H9 (cell line): ENCODE results near the gene SLC25A14. TPM values are rescaled to one million over a fixed set of nuclear protein-coding genes. Genes with fewer than 3 reads are reported as not detected.

Experiments
- DNase-seq: peaks from one replicate; pipeline ENCODE4 v3.0.0-alpha.2; 2017
- H2AFZ ChIP-seq: one replicate; pipeline ENCODE4 v1.6.1; 2013; ENCODE audit warnings: mild to moderate bottlenecking, low read length, control low read depth, moderate library complexity
- H2AK5ac ChIP-seq: 2 replicates; pipeline ENCODE4 v1.6.1; 2013; ENCODE audit warnings: low read length, control low read depth, mixed read lengths; ENCODE audit not compliant: insufficient read length
- H2BK120ac ChIP-seq: one replicate; pipeline ENCODE4 v1.6.1; 2013; ENCODE audit warnings: low read depth, mild to moderate bottlenecking, low read length, control low read depth, inconsistent platforms; ENCODE audit not compliant: poor library complexity, severe bottlenecking
- H2BK12ac ChIP-seq: 2 replicates; pipeline ENCODE4 v1.6.1; 2013; ENCODE audit warnings: low read length, control low read depth, mixed read lengths, low read depth; ENCODE audit not compliant: insufficient read length
- H2BK15ac ChIP-seq: 2 replicates; pipeline ENCODE4 v1.6.1; 2013; ENCODE audit warnings: low read depth, low read length, control low read depth
- H2BK20ac ChIP-seq: one replicate; pipeline ENCODE4 v1.6.1; 2013; ENCODE audit warnings: low read depth, mild to moderate bottlenecking, low read length, control low read depth, inconsistent platforms; ENCODE audit not compliant: poor library complexity, severe bottlenecking
- H2BK5ac ChIP-seq: 2 replicates; pipeline ENCODE4 v1.6.1; 2013; ENCODE audit warnings: low read length, control low read depth, mixed read lengths; ENCODE audit not compliant: insufficient read length
- H3K14ac ChIP-seq: 2 replicates; pipeline ENCODE4 v1.6.1; 2013; ENCODE audit warnings: low read length, control low read depth; ENCODE audit not compliant: insufficient read depth
- H3K18ac ChIP-seq: 2 replicates; pipeline ENCODE4 v1.6.1; 2013; ENCODE audit warnings: low read depth, mild to moderate bottlenecking, mixed read lengths, low read length, control low read depth; ENCODE audit not compliant: insufficient read length
- H3K23ac ChIP-seq: 2 replicates; pipeline ENCODE4 v1.6.1; 2013; ENCODE audit warnings: low read length, control low read depth, mixed read lengths, low read depth; ENCODE audit not compliant: insufficient read length
- H3K23me2 ChIP-seq: 2 replicates; pipeline ENCODE4 v1.6.1; 2013; ENCODE audit warnings: low read depth, mild to moderate bottlenecking, mixed read lengths, low read length, control low read depth; ENCODE audit not compliant: insufficient read length, poor library complexity, severe bottlenecking
- H3K27ac ChIP-seq: 2 replicates; pipeline ENCODE4 v1.5.1; 2013; ENCODE audit warnings: low read length, control low read depth, mixed read lengths, low read depth; ENCODE audit not compliant: insufficient read length
- H3K27me3 ChIP-seq: 2 replicates; pipeline ENCODE4 v1.6.1; 2013; ENCODE audit warnings: low read length, control low read depth, inconsistent platforms; ENCODE audit not compliant: insufficient read depth
- H3K4ac ChIP-seq: 2 replicates; pipeline ENCODE4 v1.6.1; 2013; ENCODE audit warnings: low read depth, mild to moderate bottlenecking, control low read depth, inconsistent platforms, low read length, moderate library complexity
- H3K4me1 ChIP-seq: 2 replicates; pipeline ENCODE4 v1.6.1; 2013; ENCODE audit warnings: low read length, control low read depth, inconsistent platforms; ENCODE audit not compliant: insufficient read depth
- H3K4me2 ChIP-seq: 2 replicates; pipeline ENCODE4 v1.6.1; 2013; ENCODE audit warnings: low read length, control low read depth, mixed read lengths; ENCODE audit not compliant: insufficient read length, insufficient read depth
- H3K56ac ChIP-seq: 2 replicates; pipeline ENCODE4 v1.6.1; 2013; ENCODE audit warnings: low read depth, mild to moderate bottlenecking, mixed read lengths, low read length, control low read depth; ENCODE audit not compliant: insufficient read length
- H3K79me1 ChIP-seq: 2 replicates; pipeline ENCODE4 v1.6.1; 2013; ENCODE audit warnings: low read depth, mild to moderate bottlenecking, moderate library complexity, low read length, control low read depth, inconsistent platforms; ENCODE audit not compliant: insufficient read depth, poor library complexity, severe bottlenecking
- H3K79me2 ChIP-seq: 2 replicates; pipeline ENCODE4 v1.6.1; 2013; ENCODE audit warnings: low read length, control low read depth, inconsistent platforms; ENCODE audit not compliant: insufficient read depth
- H3K9ac ChIP-seq: 2 replicates; pipeline ENCODE4 v1.6.1; 2013; ENCODE audit warnings: low read length, control low read depth, mixed read lengths; ENCODE audit not compliant: insufficient read length; ENCODE audit errors: extremely low read depth
- H3K9me3 ChIP-seq: one replicate; pipeline ENCODE4 v1.6.1; 2013; ENCODE audit warnings: low read depth, low read length, inconsistent platforms; ENCODE audit not compliant: control insufficient read depth
- H3T11ph ChIP-seq: one replicate; pipeline ENCODE4 v1.6.1; 2013; ENCODE audit warnings: mild to moderate bottlenecking, low read length, control low read depth, inconsistent platforms
- H4K20me1 ChIP-seq: one replicate; pipeline ENCODE4 v1.6.1; 2013; ENCODE audit not compliant: control insufficient read depth, insufficient read length, insufficient read depth
- H4K5ac ChIP-seq: 2 replicates; pipeline ENCODE4 v1.6.1; 2013; ENCODE audit warnings: low read depth, mild to moderate bottlenecking, mixed read lengths, low read length, control low read depth; ENCODE audit not compliant: insufficient read length
- H4K8ac ChIP-seq: replicated peaks from 2 replicates; pipeline ENCODE4 v1.6.1; 2013; ENCODE audit warnings: low read length, control low read depth, mixed read lengths, low read depth; ENCODE audit not compliant: insufficient read length
- H4K91ac ChIP-seq: 2 replicates; pipeline ENCODE4 v1.6.1; 2013; ENCODE audit warnings: low read depth, mild to moderate bottlenecking, moderate library complexity, mixed read lengths, low read length, control low read depth; ENCODE audit not compliant: insufficient read length
- H3K27ac Mint-ChIP-seq, 3 experiments: 2 replicates in 2 of 3; 3 replicates in 1 of 3; pipeline ENCODE4 v1.8.0; 2020 to 2021; ENCODE audit warnings: mixed read lengths in 3 of 3, mild to moderate bottlenecking in 1 of 3, moderate library complexity in 1 of 3
- H3K27me3 Mint-ChIP-seq: 2 replicates; pipeline ENCODE4 v1.8.0; 2021; ENCODE audit warnings: low read depth, mild to moderate bottlenecking, moderate library complexity, mixed read lengths
- H3K36me3 Mint-ChIP-seq, 3 experiments: 2 replicates in 2 of 3; 3 replicates in 1 of 3; pipeline ENCODE4 v1.8.0; 2020 to 2021; ENCODE audit warnings: low read depth in 3 of 3, mixed read lengths in 3 of 3; ENCODE audit not compliant: insufficient read depth in 1 of 3
- H3K4me1 Mint-ChIP-seq, 2 experiments: 2 replicates each; pipeline ENCODE4 v1.8.0; 2020; ENCODE audit warnings: mixed read lengths in 2 of 2
- H3K4me3 Mint-ChIP-seq, 2 experiments: 2 replicates in 1 of 2; 3 replicates in 1 of 2; pipeline ENCODE4 v1.8.0; 2020 to 2021; ENCODE audit warnings: mild to moderate bottlenecking in 2 of 2, mixed read lengths in 2 of 2, moderate library complexity in 1 of 2
- H3K9me3 Mint-ChIP-seq, 2 experiments: 2 replicates in 1 of 2; 3 replicates in 1 of 2; pipeline ENCODE4 v1.8.0; 2020; ENCODE audit warnings: mild to moderate bottlenecking in 2 of 2, mixed read lengths in 2 of 2, moderate library complexity in 1 of 2
- CTCF ChIP-seq: fragments of 200-600 bp; sonication (generic); conservative IDR thresholded peaks from 3 replicates; pipeline ENCODE4 v1.8.0; 2021; ENCODE audit warnings: antibody characterized with exemption, mild to moderate bottlenecking
- WGBS: extraction: QIAGEN DNeasy Blood & Tissue Kit; methylation state at CpG from one replicate; pipeline ENCODE4 v1.1.7; 2013; ENCODE audit warnings: missing lambda C conversion rate, low lambda C conversion rate, mixed read lengths; ENCODE audit not compliant: insufficient read length; ENCODE audit errors: extremely low coverage; 5-methylcytosine and 5-hydroxymethylcytosine counted together
- total RNA-seq: library from RNA; stranded (reverse); gene quantifications from 2 replicates; pipeline ENCODE4 v1.2.1, GENCODE V29; 2021

SLC25A14 gene
- total RNA-seq, 1 experiment from 2014 or later: 12.7 TPM

GRCh38 chrX:130378024-130378669 is 38.4 kb downstream of the SLC25A14 start:
- Histone ChIP-seq H3K23me2 (no peaks in the 10 kb centered on the region), H2BK20ac (no peak overlapping the region), H3K4me1 (no peaks in the 10 kb centered on the region), H3K27me3 (no peaks in the 10 kb centered on the region), H2AK5ac (no peak overlapping the region), H2BK120ac (no peak overlapping the region), H3K4me2 (no peak overlapping the region), H3T11ph (no peak overlapping the region), H3K79me2 (no peaks in the 10 kb centered on the region), H3K18ac (no peak overlapping the region), H3K56ac (no peak overlapping the region), H4K5ac (no peak overlapping the region), H3K23ac (no peak overlapping the region), H2BK15ac (no peak overlapping the region), H2AFZ (no peak overlapping the region), H3K4ac (no peak overlapping the region), H4K91ac (no peak overlapping the region), H3K9me3 (peaks cover 16% of the 10 kb centered on the region), H3K9ac (no peak overlapping the region), H2BK5ac (no peak overlapping the region), H4K20me1 (no peaks in the 10 kb centered on the region), H3K27ac (no peak overlapping the region), H3K14ac (no peak overlapping the region), H3K79me1 (no peaks in the 10 kb centered on the region), H2BK12ac (no peak overlapping the region), H4K8ac (no peak overlapping the region)
- Mint-ChIP-seq H3K36me3 (no peaks in the 10 kb centered on the region; a peak in 1 of 7 replicates), H3K9me3 (peaks cover 0 to 12% of the 10 kb centered on the region in 2 experiments; a peak in 2 of 5 replicates), H3K4me1 (no peaks in the 10 kb centered on the region), H3K27ac (no peak overlapping the region), H3K27me3 (no peaks in the 10 kb centered on the region), H3K4me3 (no peak overlapping the region)
- WGBS: no CpG with 5 or more reads among the region's 5 CpGs
- no peak for DNase-seq
- TF ChIP-seq CTCF: no peak
